Vagina (tissue), 2 donors: ENCODE results near the gene ALB. TPM values are rescaled to one million over a fixed set of nuclear protein-coding genes. Genes with fewer than 3 reads are reported as not detected.
"Not testable (repeated sequence)": the region's sequence is repeated elsewhere in the genome, so short reads cannot be mapped to it uniquely, and the experiment has no call there.

Experiments used
- DNase-seq, 2 donors: peaks; one replicate each; pipeline ENCODE4 v3.0.0-alpha.2; 2017; ENCODE audit errors: extremely low spot score in 2 of 2
- H3K27ac ChIP-seq: fragments of 200-600 bp; sonication (generic); one replicate; pipeline ENCODE4 v1.5.1; 2019
- H3K27me3 ChIP-seq: fragments of 200-600 bp; sonication (generic); one replicate; pipeline ENCODE4 v1.5.1; 2019
- H3K36me3 ChIP-seq, 2 donors: fragments of 200-600 bp; sonication (generic); one replicate each; pipeline ENCODE4 v1.5.1; 2017 to 2019
- H3K4me1 ChIP-seq: fragments of 200-600 bp; sonication (generic); one replicate; pipeline ENCODE4 v1.5.1; 2019
- H3K4me3 ChIP-seq, 2 donors: fragments of 200-600 bp; sonication (generic); 1 replicate in 1 of 2; 2 replicates in 1 of 2; pipeline ENCODE4 v1.5.1; 2016 to 2019
- H3K9me3 ChIP-seq: fragments of 200-600 bp; sonication (generic); one replicate; pipeline ENCODE4 v1.5.1; 2019
- POLR2A ChIP-seq, 2 donors: fragments of 450-650 bp; IDR thresholded peaks; one replicate each; pipeline ENCODE4 v1.6.1; 2017; ENCODE audit warnings: antibody characterized with exemption in 2 of 2, mild to moderate bottlenecking in 2 of 2, moderate library complexity in 2 of 2
- POLR2AphosphoS5 ChIP-seq, 2 donors: sonication (generic); formaldehyde crosslinking; IDR thresholded peaks; one replicate each; pipeline ENCODE4 v1.9.0; 2017; ENCODE audit warnings: antibody characterized with exemption in 2 of 2, mild to moderate bottlenecking in 2 of 2, low read depth in 1 of 2; ENCODE audit not compliant: insufficient read depth in 1 of 2
- intact Hi-C: fragments of 100-400 bp; cut with DNase I; formaldehyde crosslinking; loops from one replicate; pipeline ENCODE4 v1.15.1; 2023
- total RNA-seq: library from RNA; depleted of rRNA; stranded (reverse); fragments of >200 nt; gene quantifications from one replicate; pipeline ENCODE4 v1.2.3, GENCODE V29; 2016
- TF ChIP-seq, protein P1 (sequence below), 3 experiments: fragments of 450-650 bp in 2 of 3; fragments of 200-600 bp in 1 of 3; sonication (generic) in 1 of 3; IDR thresholded peaks; one replicate each; pipeline ENCODE4 v1.5.1; 2017 to 2019; ENCODE audit warnings: antibody characterized with exemption in 3 of 3, mild to moderate bottlenecking in 2 of 3, moderate library complexity in 2 of 3

Gene ALB
- total RNA-seq = not detected

DNA sequence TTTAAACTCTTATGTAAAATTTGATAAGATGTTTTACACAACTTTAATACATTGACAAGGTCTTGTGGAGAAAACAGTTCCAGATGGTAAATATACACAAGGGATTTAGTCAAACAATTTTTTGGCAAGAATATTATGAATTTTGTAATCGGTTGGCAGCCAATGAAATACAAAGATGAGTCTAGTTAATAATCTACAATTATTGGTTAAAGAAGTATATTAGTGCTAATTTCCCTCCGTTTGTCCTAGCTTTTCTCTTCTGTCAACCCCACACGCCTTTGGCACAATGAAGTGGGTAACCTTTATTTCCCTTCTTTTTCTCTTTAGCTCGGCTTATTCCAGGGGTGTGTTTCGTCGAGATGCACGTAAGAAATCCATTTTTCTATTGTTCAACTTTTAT, at the start of gene ALB:
ALB (plus strand) TSS at position 246 of the 400 bp plus-strand sequence; CDS start at position 287, 41 bp downstream.
- no peaks in the 10 kb centered on the region for H3K36me3 ChIP-seq
- no peak for TF ChIP-seq POLR2AphosphoS5 (IDR thresholded peaks at IDR 0.05; ENCODE audit: insufficient read depth in 1 of 2, low read depth in 1 of 2)
- TF ChIP-seq POLR2A (IDR thresholded peaks at IDR 0.05) = no peak
- TF ChIP-seq, protein P1, sequence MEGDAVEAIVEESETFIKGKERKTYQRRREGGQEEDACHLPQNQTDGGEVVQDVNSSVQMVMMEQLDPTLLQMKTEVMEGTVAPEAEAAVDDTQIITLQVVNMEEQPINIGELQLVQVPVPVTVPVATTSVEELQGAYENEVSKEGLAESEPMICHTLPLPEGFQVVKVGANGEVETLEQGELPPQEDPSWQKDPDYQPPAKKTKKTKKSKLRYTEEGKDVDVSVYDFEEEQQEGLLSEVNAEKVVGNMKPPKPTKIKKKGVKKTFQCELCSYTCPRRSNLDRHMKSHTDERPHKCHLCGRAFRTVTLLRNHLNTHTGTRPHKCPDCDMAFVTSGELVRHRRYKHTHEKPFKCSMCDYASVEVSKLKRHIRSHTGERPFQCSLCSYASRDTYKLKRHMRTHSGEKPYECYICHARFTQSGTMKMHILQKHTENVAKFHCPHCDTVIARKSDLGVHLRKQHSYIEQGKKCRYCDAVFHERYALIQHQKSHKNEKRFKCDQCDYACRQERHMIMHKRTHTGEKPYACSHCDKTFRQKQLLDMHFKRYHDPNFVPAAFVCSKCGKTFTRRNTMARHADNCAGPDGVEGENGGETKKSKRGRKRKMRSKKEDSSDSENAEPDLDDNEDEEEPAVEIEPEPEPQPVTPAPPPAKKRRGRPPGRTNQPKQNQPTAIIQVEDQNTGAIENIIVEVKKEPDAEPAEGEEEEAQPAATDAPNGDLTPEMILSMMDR (IDR thresholded peaks at IDR 0.05) = no peak
- H3K27me3 ChIP-seq = no peaks in the 10 kb centered on the region
- H3K9me3 ChIP-seq = no peaks in the 10 kb centered on the region
- no peak within 1 kb of the TSS for H3K4me3 ChIP-seq
- H3K4me1 ChIP-seq = no peaks in the 10 kb centered on the region
- intact Hi-C loops = no loop called here
- no peak for DNase-seq
- no peak within 1 kb of the TSS for H3K27ac ChIP-seq

DNA sequence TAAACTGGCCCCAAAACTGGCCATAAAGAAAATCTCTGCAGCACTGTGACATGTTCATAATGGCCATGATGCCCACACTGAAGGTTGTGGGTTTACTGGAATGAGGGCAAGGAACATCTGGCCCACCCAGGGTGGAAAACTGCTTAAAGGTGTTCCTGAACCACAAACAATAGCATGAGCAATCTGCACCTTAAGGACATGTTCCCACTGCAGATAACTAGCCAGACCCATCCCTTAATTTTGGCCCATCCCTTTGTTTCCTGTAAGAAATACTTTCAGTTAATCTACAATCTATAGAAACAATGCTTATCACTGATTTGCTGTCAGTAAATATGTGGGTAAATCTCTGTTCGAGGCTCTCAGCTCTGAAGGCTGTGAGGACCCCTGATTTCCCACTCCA, 46.9 kb upstream of the ALB start:
- H3K4me3 ChIP-seq, H3K9me3 ChIP-seq, H3K27me3 ChIP-seq, intact Hi-C loops, H3K36me3 ChIP-seq, DNase-seq, H3K4me1 ChIP-seq, H3K27ac ChIP-seq: not testable (repeated sequence)

DNA sequence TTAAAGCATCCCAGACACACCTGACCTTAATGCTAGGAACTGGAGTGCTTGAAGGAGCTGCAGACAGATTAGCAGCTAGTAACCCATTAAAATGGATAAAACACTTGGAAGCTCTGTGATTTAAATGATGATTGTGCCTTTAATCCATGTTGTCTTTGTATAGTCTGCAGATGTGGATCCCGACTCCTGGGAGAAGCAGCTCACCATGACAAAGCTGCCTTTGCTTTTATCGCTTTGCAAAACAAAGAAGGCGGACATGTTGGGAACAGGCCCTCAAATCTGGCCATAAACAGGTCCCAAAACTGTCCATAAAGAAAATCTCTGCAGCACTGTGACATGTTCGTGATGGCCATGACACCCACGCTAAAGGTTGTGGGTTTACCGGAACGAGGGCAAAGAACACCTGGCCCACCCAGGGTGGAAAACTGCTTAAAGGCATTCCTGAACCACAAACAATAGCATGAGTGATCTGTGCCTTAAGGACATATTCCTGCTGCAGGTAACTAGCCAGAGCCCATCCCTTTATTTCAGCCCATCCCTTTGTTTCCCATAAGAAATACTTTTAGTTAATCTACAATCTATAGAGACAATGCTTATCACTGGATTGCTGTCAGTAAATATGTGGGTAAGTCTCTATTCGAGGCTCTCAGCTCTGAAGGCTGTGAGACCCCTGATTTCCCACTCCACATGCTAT, 34.4 kb upstream of the ALB start:
- H3K27ac ChIP-seq, intact Hi-C loops, H3K4me1 ChIP-seq, DNase-seq, H3K9me3 ChIP-seq, H3K36me3 ChIP-seq, H3K27me3 ChIP-seq, H3K4me3 ChIP-seq: not testable (repeated sequence)

DNA sequence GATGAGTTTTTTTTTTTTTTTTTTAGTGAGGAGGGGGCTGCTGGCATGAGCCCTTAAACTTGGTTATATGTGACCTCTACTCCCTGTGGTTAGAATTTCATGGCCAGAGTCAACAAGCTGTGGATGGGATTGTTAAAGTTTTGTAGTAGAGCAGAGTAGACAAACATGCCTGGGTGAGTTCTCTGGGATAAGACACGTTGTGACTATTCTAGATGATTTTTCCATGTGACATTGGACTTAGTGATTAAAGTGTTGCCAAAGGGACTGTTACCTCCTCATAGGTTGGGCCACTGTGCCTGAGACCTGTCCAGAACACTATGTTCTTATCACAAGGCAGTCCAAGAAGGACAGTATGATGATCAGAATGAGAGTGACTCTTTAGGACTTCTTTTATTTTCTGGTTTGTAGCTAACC, 28.8 kb upstream of the ALB start:
- H3K27ac ChIP-seq = no peak overlapping the region
- intact Hi-C loops = no loop called here
- no peak for DNase-seq

DNA sequence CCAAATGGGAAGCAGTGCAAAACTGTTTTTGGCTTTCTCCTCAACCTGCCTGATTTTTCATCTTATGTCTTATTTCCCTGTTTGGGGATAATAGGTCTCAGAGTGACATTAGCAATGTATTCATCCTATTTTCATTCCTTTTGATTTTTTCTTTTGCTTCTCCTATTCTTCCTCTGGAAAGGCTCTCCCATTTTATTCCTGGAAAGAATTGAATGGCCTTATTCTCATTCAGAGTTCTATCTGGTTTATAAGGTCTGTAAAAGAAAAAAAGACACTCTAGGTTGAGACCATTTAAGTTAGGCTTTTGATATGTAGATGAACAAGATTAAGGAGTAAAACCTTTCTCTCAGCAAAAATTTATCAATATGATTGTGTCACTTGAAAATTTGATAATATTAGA, 27.8 kb upstream of the ALB start:
- Histone ChIP-seq H3K9me3 (no peaks in the 10 kb centered on the region), H3K4me1 (no peaks in the 10 kb centered on the region), H3K36me3 (no peaks in the 10 kb centered on the region), H3K27me3 (no peaks in the 10 kb centered on the region), H3K27ac (no peak overlapping the region), H3K4me3 (no peak overlapping the region)
- intact Hi-C loops = no loop called here
- TF ChIP-seq POLR2AphosphoS5 (IDR thresholded peaks at IDR 0.05; ENCODE audit: insufficient read depth in 1 of 2, low read depth in 1 of 2) = no peak
- TF ChIP-seq, protein P1 (IDR thresholded peaks at IDR 0.05) = no peak
- no peak for TF ChIP-seq POLR2A (IDR thresholded peaks at IDR 0.05)
- DNase-seq = no peak

More for the DNA sequence above, 28.8 kb upstream of the ALB start:
- Histone ChIP-seq H3K27me3 (no peaks in the 10 kb centered on the region), H3K9me3 (no peaks in the 10 kb centered on the region), H3K4me3 (no peak overlapping the region), H3K4me1 (no peaks in the 10 kb centered on the region), H3K36me3 (no peaks in the 10 kb centered on the region)
- TF ChIP-seq, protein P1 (IDR thresholded peaks at IDR 0.05) = no peak
- no peak for TF ChIP-seq POLR2A (IDR thresholded peaks at IDR 0.05)
- no peak for TF ChIP-seq POLR2AphosphoS5 (IDR thresholded peaks at IDR 0.05; ENCODE audit: insufficient read depth in 1 of 2, low read depth in 1 of 2)

DNA sequence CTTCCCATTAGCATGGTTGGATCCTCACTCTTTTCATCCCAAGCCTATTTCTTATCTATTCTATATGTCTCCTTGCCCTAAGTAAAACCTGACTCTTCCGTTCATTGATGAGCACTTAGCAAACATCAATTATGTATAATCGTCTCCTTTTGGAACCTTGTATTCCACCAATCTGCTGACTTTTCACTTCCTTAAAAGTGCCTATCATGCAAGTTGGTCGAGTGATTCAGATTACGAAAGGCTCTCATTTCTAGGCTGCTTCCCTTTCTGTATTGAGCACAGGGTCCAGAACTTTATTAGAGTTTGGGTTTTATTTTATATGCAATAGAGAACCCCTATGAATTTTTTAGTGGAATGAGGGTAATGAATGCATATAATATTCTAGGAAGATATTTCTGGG, 27.1 kb upstream of the ALB start:
- intact Hi-C loops = no loop called here
- no peaks in the 10 kb centered on the region for H3K9me3 ChIP-seq
- no peak for TF ChIP-seq POLR2A (IDR thresholded peaks at IDR 0.05)
- TF ChIP-seq, protein P1 (IDR thresholded peaks at IDR 0.05) = no peak
- no peak overlapping the region for H3K27ac ChIP-seq
- H3K36me3 ChIP-seq = no peaks in the 10 kb centered on the region
- DNase-seq = no peak
- no peaks in the 10 kb centered on the region for H3K4me1 ChIP-seq
- no peaks in the 10 kb centered on the region for H3K27me3 ChIP-seq
- no peak overlapping the region for H3K4me3 ChIP-seq
